CD4-positive, alpha-beta memory T cell (primary cell): ENCODE data around the gene KMT5B. TPM values are rescaled to one million over a fixed set of nuclear protein-coding genes. Genes with fewer than 3 reads are reported as not detected.
A peak's percentile ranks its signal among the peaks of the same experiment; 100 is the strongest.

Source experiments
- CTCF ChIA-PET: fragments of 350-600 bp; sonication (Branson Sonifier 250); formaldehyde crosslinking; loops from one replicate; lab custom pipeline; 2021; ENCODE audit warnings: inconsistent platforms; ENCODE audit not compliant: partially characterized antibody; lab: Charles Lee
- POLR2A ChIA-PET: fragments of 350-600 bp; sonication (Branson Sonifier 250); formaldehyde crosslinking; loops from one replicate; lab custom pipeline; 2021; ENCODE audit not compliant: partially characterized antibody; lab: Charles Lee
- DNase-seq, 5 donors: peaks; one replicate each; pipeline versions ENCODE4 v3.0.0 to v3.0.0-alpha.2; 2020 to 2022; ENCODE audit warnings: mixed read lengths in 1 of 5
- H3K27ac ChIP-seq: one replicate; pipeline ENCODE4 v1.7.0; 2013; ENCODE audit warnings: low read depth, low read length
- H3K27me3 ChIP-seq: 2 replicates; pipeline ENCODE4 v1.7.0; 2013; ENCODE audit warnings: mild to moderate bottlenecking, low read length, moderate library complexity; ENCODE audit not compliant: insufficient read depth
- H3K36me3 ChIP-seq: 2 replicates; pipeline ENCODE4 v1.7.0; 2013; ENCODE audit warnings: mild to moderate bottlenecking, low read length, moderate library complexity; ENCODE audit not compliant: insufficient read depth
- H3K4me1 ChIP-seq: 2 replicates; pipeline ENCODE4 v1.7.0; 2013; ENCODE audit warnings: mild to moderate bottlenecking, low read length, moderate library complexity; ENCODE audit not compliant: insufficient read depth
- H3K4me3 ChIP-seq, 2 donors: one replicate each; pipeline ENCODE4 v1.7.0; 2013; ENCODE audit warnings: low read length in 2 of 2, mild to moderate bottlenecking in 1 of 2
- H3K9me3 ChIP-seq, 2 donors: one replicate each; pipeline ENCODE4 v1.7.0; 2013; ENCODE audit warnings: low read length in 2 of 2, control low read depth in 1 of 2; ENCODE audit not compliant: control insufficient read depth in 1 of 2
- H3K27ac Mint-ChIP-seq, 7 donors: one replicate each; pipeline ENCODE4 v1.8.0; 2020 to 2021; ENCODE audit warnings: mixed read lengths in 7 of 7, mild to moderate bottlenecking in 6 of 7, inconsistent platforms in 3 of 7, moderate library complexity in 3 of 7
- H3K27me3 Mint-ChIP-seq, 2 donors: one replicate each; pipeline ENCODE4 v1.8.0; 2020 to 2021; ENCODE audit warnings: mixed read lengths in 2 of 2
- H3K36me3 Mint-ChIP-seq, 2 donors: one replicate each; pipeline ENCODE4 v1.8.0; 2020 to 2021; ENCODE audit warnings: mixed read lengths in 2 of 2, inconsistent platforms in 1 of 2, mild to moderate bottlenecking in 1 of 2
- H3K4me1 Mint-ChIP-seq, 4 donors: one replicate each; pipeline ENCODE4 v1.8.0; 2020 to 2021; ENCODE audit warnings: mixed read lengths in 4 of 4, mild to moderate bottlenecking in 1 of 4
- H3K4me3 Mint-ChIP-seq, 8 donors: one replicate each; pipeline ENCODE4 v1.8.0; 2020 to 2021; ENCODE audit warnings: mixed read lengths in 8 of 8, mild to moderate bottlenecking in 7 of 8, moderate library complexity in 6 of 8, inconsistent platforms in 3 of 8
- H3K9me3 Mint-ChIP-seq, 8 donors: one replicate each; pipeline ENCODE4 v1.8.0; 2020 to 2021; ENCODE audit warnings: mixed read lengths in 8 of 8, mild to moderate bottlenecking in 5 of 8, inconsistent platforms in 3 of 8, moderate library complexity in 1 of 8
- intact Hi-C: fragments of 100-400 bp; cut with micrococcal nuclease; formaldehyde crosslinking; loops from one replicate; pipeline ENCODE4 v1.15.1; 2023
- polyA plus RNA-seq, 2 donors: library from polyadenylated mRNA; unstranded; fragments of 300-500 nt; fragmentation: Illumina TruSeq; gene quantifications; one replicate each; pipeline ENCODE4 v1.2.3, GENCODE V29; 2021
- total RNA-seq, 2 experiments: library from RNA; stranded (reverse); gene quantifications; one replicate each; pipeline ENCODE4 v1.2.3, GENCODE V29; 2021

KMT5B gene
- total and polyA plus RNA-seq, 4 experiments from 2014 or later: 27.9 to 61.7 (median 53.0) TPM

DNA sequence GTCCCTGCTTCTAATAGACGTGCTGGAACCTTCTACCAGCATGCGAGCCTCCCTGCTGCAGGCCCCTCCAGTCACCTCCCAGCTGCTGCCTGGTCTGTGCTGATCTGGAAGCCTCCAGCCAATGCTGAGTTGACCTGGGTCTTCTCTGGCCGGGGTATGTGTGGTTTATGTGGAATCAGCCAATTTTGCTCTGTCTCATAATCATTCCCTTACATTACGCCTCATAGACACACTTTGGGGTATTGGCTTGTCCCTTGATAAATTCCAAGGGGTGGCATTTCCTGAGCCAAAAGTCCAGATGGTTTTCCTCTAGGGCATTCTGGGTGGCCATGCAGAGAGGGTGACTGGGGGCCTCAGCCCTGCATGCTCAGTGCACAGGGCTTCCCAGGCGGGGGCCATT is 8.3 kb upstream of the KMT5B start:
- no peaks in the 10 kb centered on the region for H3K27me3 ChIP-seq
- no peaks in the 10 kb centered on the region for H3K4me1 Mint-ChIP-seq
- no peak for DNase-seq
- ChIA-PET CTCF (no interaction called here), POLR2A (no interaction called here)
- H3K27me3 Mint-ChIP-seq: peaks cover 4 to 5% of the 10 kb centered on the region in 2 donors
- H3K4me1 ChIP-seq: no peaks in the 10 kb centered on the region
- no peaks in the 10 kb centered on the region for H3K36me3 ChIP-seq
- no peaks in the 10 kb centered on the region for H3K9me3 Mint-ChIP-seq
- no peaks in the 10 kb centered on the region for H3K36me3 Mint-ChIP-seq
- no peaks in the 10 kb centered on the region for H3K9me3 ChIP-seq
- H3K4me3 Mint-ChIP-seq: no peak overlapping the region
- no peak overlapping the region for H3K4me3 ChIP-seq
- no peak overlapping the region for H3K27ac ChIP-seq
- intact Hi-C loops: no loop called here
- H3K27ac Mint-ChIP-seq: no peak overlapping the region

DNA sequence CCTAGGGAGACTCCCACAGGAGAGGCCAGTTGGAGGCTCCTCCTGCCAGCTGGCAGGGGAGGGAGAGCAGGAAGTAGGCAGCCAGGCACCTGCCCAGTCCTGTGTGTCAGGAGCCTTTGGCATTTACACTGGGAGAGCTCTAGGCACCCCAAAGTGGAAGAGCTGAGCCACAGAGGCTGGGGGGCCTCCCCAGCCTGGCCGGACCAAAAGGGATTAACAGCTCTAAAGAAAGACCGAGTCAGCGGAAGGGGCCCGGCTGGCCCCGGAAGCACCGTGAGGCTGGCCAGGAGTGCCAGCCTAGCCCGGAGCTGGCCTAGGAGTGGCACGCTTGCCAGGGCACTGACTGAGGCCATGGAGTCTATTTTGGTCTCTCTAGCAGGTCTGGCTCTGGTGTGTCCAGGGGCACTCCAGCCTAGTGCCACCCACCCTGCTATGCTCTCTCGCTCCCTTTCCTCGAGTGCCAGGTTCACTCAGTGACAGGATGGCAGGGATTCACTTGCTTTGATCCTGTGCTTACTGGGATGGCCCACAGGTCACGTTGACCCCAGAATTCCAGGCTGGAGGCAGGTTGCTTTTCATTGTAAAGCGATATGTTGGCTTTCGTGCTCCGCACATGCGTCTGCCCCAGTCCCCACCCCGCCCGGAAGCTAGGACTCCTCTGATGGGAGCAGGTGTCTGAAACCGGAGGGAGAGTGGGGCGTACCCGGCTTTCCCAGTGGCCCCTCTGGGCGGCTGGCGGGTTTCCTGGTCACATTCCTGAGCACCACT is 3.3 kb upstream of the KMT5B start:
- Mint-ChIP-seq H3K27ac (peak overlapping the region in 1 of 7 donors; percentile 98), H3K9me3 (peaks cover 0 to 13% (median 0%) of the 10 kb centered on the region in 8 donors), H3K4me1 (peaks cover 15 to 27% (median 19%) of the 10 kb centered on the region in 4 donors), H3K27me3 (peaks cover 6 to 13% of the 10 kb centered on the region in 2 donors), H3K36me3 (peaks cover 0 to 13% of the 10 kb centered on the region in 2 donors), H3K4me3 (no peak overlapping the region)
- Histone ChIP-seq H3K4me3 (no peak overlapping the region), H3K36me3 (no peaks in the 10 kb centered on the region), H3K4me1 (peaks cover 22% of the 10 kb centered on the region), H3K27me3 (no peaks in the 10 kb centered on the region), H3K9me3 (no peaks in the 10 kb centered on the region), H3K27ac (no peak overlapping the region)
- ChIA-PET CTCF (no interaction called here), POLR2A (no interaction called here)
- intact Hi-C loops: no loop called here
- no peak for DNase-seq

DNA sequence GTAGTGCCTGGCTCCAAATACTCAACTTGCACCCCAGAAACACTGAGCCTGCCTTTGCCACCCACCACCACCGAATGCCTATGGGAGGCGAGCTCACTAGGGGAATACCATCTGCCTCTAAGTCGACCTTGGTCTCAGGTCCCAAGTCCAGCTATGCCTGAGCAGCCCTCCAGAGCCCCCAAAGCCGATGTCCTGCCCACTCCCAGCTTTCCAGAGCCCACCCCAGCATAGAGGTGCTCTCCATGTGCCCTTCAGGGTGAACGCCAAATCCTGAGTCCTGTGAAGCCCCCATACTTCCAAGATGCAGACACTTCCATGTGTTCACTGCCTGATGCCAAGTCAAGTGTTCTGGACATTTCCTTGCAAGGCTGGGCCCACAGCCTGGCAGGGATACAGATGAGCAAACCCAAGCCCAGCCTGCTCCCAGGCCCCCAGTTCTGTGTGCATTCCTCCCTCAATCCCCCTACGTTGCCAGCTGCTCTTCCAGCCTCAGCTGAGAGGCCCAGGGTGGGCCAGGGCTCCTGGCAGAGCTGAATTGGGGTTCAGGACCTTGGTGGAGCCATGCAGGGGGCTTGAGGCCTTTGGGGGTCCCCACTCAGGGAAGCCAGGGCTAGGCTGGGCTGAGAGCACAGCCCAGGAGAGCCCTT is 2.6 kb upstream of the KMT5B start:
- peak overlapping the region; percentile 51 to 90 (median 82) for H3K4me3 Mint-ChIP-seq
- H3K36me3 Mint-ChIP-seq: peaks cover 0 to 16% of the 10 kb centered on the region in 2 donors
- H3K4me1 Mint-ChIP-seq: peaks cover 20 to 34% (median 25%) of the 10 kb centered on the region in 4 donors
- CTCF ChIA-PET: no interaction called here
- no peaks in the 10 kb centered on the region for H3K9me3 ChIP-seq
- H3K27ac ChIP-seq: no peak overlapping the region
- peaks cover 29% of the 10 kb centered on the region for H3K4me1 ChIP-seq
- H3K4me3 ChIP-seq: no peak overlapping the region
- H3K27me3 Mint-ChIP-seq: peaks cover 6 to 13% of the 10 kb centered on the region in 2 donors
- no peak for DNase-seq
- H3K27me3 ChIP-seq: no peaks in the 10 kb centered on the region
- peak overlapping the region in 3 of 7 donors; percentile 90 to 98 (median 92) for H3K27ac Mint-ChIP-seq
- POLR2A ChIA-PET: no interaction called here
- peaks cover 0 to 13% (median 0%) of the 10 kb centered on the region in 8 donors for H3K9me3 Mint-ChIP-seq
- H3K36me3 ChIP-seq: no peaks in the 10 kb centered on the region
- intact Hi-C loops: no loop called here

DNA sequence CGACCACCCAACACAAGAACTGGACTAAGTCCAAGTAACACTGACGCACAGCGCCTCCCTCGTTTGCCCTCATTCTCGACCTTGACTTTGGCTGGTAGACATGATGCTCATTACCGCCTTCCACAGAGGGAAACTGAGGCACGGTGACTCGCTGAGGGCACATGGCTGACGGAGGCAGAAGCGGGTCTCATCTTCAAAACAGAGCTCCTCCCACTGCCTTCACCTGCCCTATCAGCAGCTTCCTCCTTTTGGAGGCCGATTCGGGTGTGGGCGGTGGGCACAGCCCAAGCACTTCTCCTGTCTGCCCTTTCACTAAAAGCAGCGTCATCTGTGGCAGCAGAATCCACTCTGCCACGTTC is 2.0 kb upstream of the KMT5B start:
- Histone ChIP-seq H3K27ac (no peak overlapping the region), H3K4me3 (no peak overlapping the region), H3K9me3 (no peaks in the 10 kb centered on the region), H3K36me3 (no peaks in the 10 kb centered on the region), H3K4me1 (peaks cover 35% of the 10 kb centered on the region), H3K27me3 (no peaks in the 10 kb centered on the region)
- Mint-ChIP-seq H3K36me3 (peaks cover 0 to 16% of the 10 kb centered on the region in 2 donors), H3K27ac (peak overlapping the region in 6 of 7 donors; percentile 64 to 98 (median 88)), H3K4me1 (peaks cover 26 to 40% (median 31%) of the 10 kb centered on the region in 4 donors), H3K9me3 (peaks cover 0 to 13% (median 0%) of the 10 kb centered on the region in 8 donors), H3K27me3 (peaks cover 6 to 13% of the 10 kb centered on the region in 2 donors), H3K4me3 (peak overlapping the region; percentile 51 to 90 (median 82))
- ChIA-PET CTCF (no interaction called here), POLR2A (no interaction called here)
- DNase-seq: no peak
- intact Hi-C loops: no loop called here

DNA sequence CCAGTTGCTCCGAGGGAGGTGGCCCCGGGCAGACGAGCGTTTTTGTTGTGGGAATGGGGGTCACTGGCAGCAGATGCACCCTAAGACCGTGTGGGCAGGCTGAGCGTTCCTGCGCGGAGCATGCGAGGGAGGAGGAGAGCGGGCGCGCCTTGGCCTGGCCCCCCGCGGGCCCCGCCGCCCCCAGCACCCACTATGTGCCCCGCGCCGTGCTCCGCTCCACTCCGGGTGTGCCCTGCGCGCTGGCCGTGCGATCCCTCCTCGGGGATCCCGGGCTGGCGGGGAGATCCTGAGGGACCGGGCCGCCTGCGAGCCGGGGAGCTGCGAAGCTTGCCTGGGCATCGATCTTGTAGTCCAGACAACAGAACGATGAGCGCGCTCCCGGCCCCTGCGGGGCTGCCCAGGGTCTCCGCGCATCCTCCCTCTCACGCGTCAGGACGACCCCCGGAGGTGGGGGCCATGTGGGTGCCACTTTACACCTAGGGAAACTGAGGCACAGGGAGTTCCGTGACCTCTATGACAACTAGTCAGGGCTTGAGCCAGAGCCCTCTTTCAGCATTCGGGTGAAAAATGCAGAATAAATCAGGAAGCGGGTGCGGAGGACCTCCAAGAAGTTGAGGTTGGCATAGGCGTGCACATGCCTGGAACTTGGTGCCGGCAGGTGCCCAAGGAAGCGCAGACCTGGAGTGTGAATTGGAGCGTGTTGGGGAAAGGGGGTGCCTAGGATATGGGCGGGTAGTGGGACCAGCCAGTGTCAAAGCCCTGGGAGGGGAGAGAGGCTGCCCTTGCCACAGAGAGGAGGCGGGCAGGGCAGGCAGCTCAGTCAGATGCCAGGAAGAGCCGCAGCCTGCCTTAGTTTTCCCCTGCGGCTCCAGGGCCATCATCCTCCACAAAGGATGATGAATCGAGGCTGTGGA is 1.3 kb upstream of the KMT5B start:
- Mint-ChIP-seq H3K4me3 (peak overlapping the region; percentile 59 to 90 (median 84)), H3K36me3 (peaks cover 0 to 16% of the 10 kb centered on the region in 2 donors)

DNA sequence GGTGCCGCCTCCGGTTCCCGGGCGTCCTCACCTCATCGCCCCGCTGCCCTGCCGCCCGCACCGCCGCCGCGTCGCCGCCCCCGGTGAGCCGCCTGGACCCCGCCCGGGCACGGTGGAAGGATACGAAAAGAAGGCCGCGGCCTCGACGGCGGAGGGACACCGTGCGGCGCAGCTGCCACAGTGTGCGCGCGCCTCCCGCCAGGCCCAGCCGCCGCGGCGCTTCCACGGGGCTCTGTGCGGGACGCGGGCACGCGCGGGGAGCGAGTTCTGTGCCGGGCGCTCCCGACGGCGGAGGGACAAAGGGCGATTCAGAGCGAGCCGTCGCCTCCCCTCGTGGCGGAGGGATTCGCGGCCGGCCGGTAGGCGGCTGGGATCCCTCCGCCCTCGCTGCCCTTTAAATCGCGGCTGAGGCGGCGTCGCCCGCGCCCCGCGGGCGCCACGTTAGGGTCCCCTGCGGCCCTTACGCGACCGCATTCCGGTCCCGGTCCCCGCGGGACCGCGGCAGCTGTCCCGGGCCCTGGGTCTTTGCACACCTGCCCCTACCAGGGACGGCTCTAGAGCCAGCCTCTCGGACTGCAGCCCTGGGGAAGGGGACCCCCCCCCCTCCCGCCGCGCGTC is 568 bp upstream of the KMT5B start:
- peaks cover 6 to 13% of the 10 kb centered on the region in 2 donors for H3K27me3 Mint-ChIP-seq
- H3K4me1 ChIP-seq: peaks cover 49% of the 10 kb centered on the region
- ChIA-PET CTCF (no interaction called here), POLR2A (interaction anchor here (0.6 to 1.3 kb wide), 6 partner anchors 10 to 329 kb away, joined by 3 to 4 read pairs (median 3); partner anchors contain the start of gene PPP6R3)
- peaks cover 0 to 13% (median 0%) of the 10 kb centered on the region in 8 donors for H3K9me3 Mint-ChIP-seq
- peaks cover 0 to 16% of the 10 kb centered on the region in 2 donors for H3K36me3 Mint-ChIP-seq
- H3K4me3 ChIP-seq: peak overlapping the region in 1 of 2 donors; percentile 75
- peaks cover 32 to 52% (median 41%) of the 10 kb centered on the region in 4 donors for H3K4me1 Mint-ChIP-seq
- peak overlapping the region; percentile 69 for H3K27ac ChIP-seq
- H3K27ac Mint-ChIP-seq: peak overlapping the region in 4 of 7 donors; percentile 63 to 98 (median 76)
- H3K36me3 ChIP-seq: no peaks in the 10 kb centered on the region
- no peaks in the 10 kb centered on the region for H3K9me3 ChIP-seq
- peak overlapping the region; percentile 59 to 89 (median 78) for H3K4me3 Mint-ChIP-seq
- DNase-seq: peak; percentile 79 to 90 (median 87)
- intact Hi-C loops: loop anchor here (2.0 to 5.0 kb wide), 3 partner anchors 59 to 249 kb away; partner anchors contain the start of genes PPP6R3 and UNC93B1
- H3K27me3 ChIP-seq: no peaks in the 10 kb centered on the region

More for the DNA sequence above, 1.3 kb upstream of the KMT5B start:
- peak overlapping the region in 5 of 7 donors; percentile 77 to 98 (median 86) for H3K27ac Mint-ChIP-seq
- POLR2A ChIA-PET: interaction anchor here (0.6 to 1.3 kb wide), 6 partner anchors 9 to 330 kb away, joined by 3 to 4 read pairs (median 3); partner anchors contain the start of gene PPP6R3
- peaks cover 6 to 13% of the 10 kb centered on the region in 2 donors for H3K27me3 Mint-ChIP-seq
- intact Hi-C loops: loop anchor here (5.0 kb wide), 2 partner anchors 212 to 248 kb away; partner anchors contain the start of genes PPP6R3 and UNC93B1
- Histone ChIP-seq H3K4me1 (peaks cover 41% of the 10 kb centered on the region), H3K9me3 (no peaks in the 10 kb centered on the region), H3K36me3 (no peaks in the 10 kb centered on the region), H3K27me3 (no peaks in the 10 kb centered on the region), H3K27ac (peak overlapping the region; percentile 69), H3K4me3 (peak overlapping the region; percentile 36 to 75)
- peaks cover 27 to 45% (median 35%) of the 10 kb centered on the region in 4 donors for H3K4me1 Mint-ChIP-seq
- no peak for DNase-seq
- CTCF ChIA-PET: no interaction called here
- H3K9me3 Mint-ChIP-seq: peaks cover 0 to 13% (median 0%) of the 10 kb centered on the region in 8 donors
